HG03108 (cell line): ENCODE measurements around the gene MNDA.
"Not testable (repeated sequence)": the region's sequence is repeated elsewhere in the genome, so short reads cannot be mapped to it uniquely, and the experiment has no call there.

Source experiments
- ATAC-seq: cut with Tn5 transposase; IDR thresholded peaks from one replicate; pipeline ENCODE4 v1.9.1; 2021; ENCODE audit warnings: moderate library complexity; ENCODE audit not compliant: unreplicated experiment

The MNDA gene

DNA sequence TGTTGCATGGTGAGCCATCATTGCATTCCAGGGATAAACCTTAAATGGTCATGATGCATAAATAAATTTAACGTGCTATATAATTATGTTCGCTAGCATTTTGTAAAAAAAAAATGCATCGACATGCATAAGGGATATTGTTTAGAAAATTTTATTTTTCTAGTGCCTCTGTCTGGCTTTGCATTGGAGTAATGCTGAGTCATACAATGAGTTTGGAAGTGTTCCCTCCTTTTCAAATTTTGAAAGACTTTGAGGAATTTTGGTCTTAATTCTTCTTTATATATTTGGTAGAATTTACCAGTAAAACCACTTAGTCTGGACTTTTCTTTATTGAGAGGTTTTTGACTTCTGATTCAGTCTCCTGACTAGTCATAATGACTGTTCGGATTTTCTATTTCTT lies 4.9 kb downstream of the MNDA start:
- ATAC-seq: no peak

DNA sequence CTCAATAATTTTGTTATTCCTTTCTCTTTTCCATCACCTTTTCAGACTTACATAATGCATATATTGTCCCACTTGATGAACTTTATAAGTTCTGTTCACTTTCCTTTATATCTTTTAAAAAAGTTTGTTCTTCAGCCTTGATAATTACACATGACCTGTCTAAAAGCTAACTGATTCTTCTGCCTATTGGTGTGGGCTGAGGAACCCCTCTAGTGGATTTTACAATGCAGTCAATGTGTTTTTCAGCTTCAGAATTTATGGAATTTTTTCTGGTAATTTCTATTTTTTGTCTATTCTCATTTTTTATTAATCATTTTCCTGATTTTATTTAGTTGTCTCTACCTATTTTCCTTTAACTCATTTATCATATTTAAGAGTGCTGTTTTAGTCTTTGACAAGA lies 7.5 kb downstream of the MNDA start:
- no peak for ATAC-seq

DNA sequence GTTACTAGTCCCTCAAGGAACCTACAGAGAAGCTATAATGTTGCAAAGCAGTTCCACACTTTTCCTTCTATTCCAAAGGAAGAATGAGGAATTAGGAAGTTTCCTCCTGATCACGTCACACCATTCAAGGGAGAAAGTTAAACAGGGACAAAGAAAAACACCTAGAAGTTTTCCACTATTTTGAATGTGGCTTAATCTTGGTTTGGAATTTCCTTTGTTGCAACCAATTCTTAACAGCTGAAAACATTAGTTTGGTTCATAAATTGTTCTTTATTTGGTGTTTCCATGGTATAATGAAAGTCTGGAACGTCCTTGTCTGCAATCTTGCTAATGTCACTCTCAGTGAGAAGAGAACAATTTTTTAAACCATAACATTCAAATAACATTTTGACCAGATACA lies 8.4 kb downstream of the MNDA start:
- no peak for ATAC-seq

DNA sequence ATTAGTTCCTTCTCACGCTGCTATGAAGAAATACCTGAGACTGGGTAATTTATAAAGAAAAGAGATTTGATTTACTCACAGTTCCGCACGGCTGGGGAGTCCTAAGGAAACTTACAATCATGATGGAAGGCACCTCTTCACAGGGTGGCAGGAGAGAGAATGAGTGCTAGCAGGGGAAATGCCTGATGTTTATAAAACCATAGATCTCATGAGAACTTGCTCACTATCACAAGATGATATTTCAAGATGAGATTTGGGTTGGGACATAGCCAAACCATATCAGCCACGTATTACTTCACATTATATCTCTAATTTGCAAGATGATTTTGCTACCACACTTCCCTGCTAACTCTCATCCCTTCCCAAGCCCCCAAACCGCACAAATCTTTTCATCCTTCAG lies 9.1 kb downstream of the MNDA start:
- no peak for ATAC-seq

DNA sequence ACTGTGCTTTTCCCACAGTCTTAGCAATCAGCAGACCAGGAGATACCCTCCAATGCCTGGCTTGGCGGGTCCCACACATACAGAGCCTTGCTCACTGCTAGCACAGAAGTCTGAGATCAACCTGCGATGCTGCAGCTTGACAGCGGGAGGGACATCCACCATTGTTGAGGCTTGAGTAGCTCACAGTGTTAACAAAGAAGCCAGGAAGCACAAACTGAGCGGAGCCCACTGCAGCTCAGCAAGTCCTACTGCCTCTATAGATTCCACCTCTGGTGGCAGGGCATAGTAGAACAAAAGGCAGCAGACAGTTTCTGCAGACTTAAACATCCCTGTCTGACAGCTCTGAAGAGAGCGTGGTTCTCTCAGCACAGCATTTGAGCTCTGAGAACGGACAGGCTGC lies 33.4 kb downstream of the MNDA start:
- no peak for ATAC-seq

DNA sequence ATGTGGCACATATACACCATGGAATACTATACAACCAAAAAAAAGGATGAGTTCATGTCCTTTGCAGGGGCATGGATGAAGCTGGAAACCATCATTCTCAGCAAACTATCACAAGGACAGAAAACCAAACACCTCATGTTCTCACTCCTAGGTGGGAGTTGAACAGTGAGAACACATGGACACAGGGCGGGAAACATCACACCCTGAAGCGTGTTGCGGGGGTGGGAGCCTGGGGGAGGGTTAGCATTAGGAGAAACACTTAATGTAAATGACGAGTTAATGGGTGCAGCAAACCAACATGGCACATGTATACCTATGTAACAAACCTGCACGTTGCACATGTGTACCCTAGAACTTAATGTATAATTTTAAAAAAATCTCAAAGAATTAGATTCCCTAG lies 39.3 kb downstream of the MNDA start:
- ATAC-seq: not testable (repeated sequence)

DNA sequence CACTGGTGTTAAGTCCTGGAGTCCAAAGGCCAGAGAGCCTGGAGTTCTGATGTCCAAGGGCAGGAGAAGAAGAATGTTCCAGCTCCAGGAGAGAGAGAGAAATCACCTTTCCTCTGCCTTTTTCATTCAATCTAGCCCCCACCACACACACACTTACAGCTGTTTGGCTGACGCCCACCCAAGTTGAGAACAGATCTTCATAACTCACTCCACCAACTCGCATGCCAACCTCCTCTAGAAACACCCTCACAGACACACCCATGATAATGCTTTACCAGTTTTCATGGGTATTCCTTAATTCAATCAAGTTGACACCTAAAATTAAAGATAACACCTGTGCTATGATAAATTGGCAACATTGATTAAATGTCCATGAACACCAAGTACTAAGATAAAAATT lies 42.0 kb downstream of the MNDA start:
- ATAC-seq: no peak

DNA sequence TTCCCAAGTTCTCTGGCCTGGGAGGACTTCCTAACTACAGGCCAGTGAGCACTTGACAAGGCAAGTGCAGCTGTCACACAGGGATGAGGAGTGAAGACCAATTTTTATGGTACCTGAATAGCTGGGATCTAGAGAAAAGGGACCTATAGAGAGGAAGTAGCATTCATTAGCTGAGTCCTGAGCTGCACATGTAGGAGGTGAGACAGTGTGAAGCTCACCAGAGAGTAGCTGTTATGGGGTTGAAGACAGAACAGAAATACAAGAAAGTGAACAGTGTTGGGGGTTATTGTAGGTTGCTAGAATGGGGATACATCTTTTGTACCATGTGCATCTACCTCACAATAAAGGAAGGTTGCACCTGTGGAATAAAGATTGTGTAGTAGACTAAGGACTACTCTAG lies 62.5 kb downstream of the MNDA start:
- no peak for ATAC-seq

DNA sequence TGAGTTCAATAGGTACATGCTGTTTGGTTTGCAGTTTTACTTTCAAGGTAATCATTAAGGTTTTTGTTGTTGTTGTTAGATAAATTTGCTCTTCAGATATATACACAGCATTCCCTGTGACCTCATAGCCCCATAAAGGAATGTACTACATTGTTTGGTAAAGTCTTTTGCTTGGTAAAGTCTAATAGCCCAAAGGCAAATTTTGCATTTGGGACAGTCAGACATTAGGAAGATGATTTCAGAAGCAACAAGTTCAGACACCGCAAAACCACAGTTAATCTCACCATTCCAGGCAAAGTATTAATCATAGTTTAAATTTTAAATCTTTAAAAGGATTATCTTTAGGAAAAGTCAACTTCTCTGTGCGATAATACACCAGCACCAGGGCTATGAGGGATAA lies 67.6 kb downstream of the MNDA start:
- no peak for ATAC-seq
